NCI-H2081 treated with DMSO at 0.1 percent for 48 hours (cell line): ENCODE measurements around the gene AFAP1L2.

Experiments
- DNase-seq: peaks from one replicate; lab custom pipeline; 2025; lab: John Stamatoyannopoulos, UW

Gene AFAP1L2

GRCh38 chr10:114288424-114289095, 115.7 kb downstream of the AFAP1L2 start:
- no peak for DNase-seq

- no peak for DNase-seq
Measured at GRCh38 chr10:114286921-114287320, 117.4 kb downstream of the AFAP1L2 start.

GRCh38 chr10:114285961-114286441, 118.3 kb downstream of the AFAP1L2 start:
- DNase-seq: no peak

- no peak for DNase-seq
Measured at GRCh38 chr10:114284346-114285071, 119.8 kb downstream of the AFAP1L2 start.

- DNase-seq: no peak
Measured at GRCh38 chr10:114283535-114284234, 120.6 kb downstream of the AFAP1L2 start.

- no peak for DNase-seq
Measured at GRCh38 chr10:114283091-114283490, 121.2 kb downstream of the AFAP1L2 start.

GRCh38 chr10:114282526-114282925, 121.8 kb downstream of the AFAP1L2 start:
- no peak for DNase-seq

- DNase-seq: no peak
Measured at GRCh38 chr10:114281461-114281860, 122.8 kb downstream of the AFAP1L2 start.

- DNase-seq: no peak
Measured at GRCh38 chr10:114281006-114281405, 123.3 kb downstream of the AFAP1L2 start.

GRCh38 chr10:114279901-114280644, 124.2 kb downstream of the AFAP1L2 start:
- DNase-seq: no peak

- DNase-seq: no peak
Measured at GRCh38 chr10:114279289-114279688, 125.0 kb downstream of the AFAP1L2 start.

- no peak for DNase-seq
Measured at GRCh38 chr10:114278884-114279191, 125.5 kb downstream of the AFAP1L2 start.

- no peak for DNase-seq
Measured at GRCh38 chr10:114278140-114278883, 126.0 kb downstream of the AFAP1L2 start.

- DNase-seq: no peak
Measured at GRCh38 chr10:114276671-114277070, 127.6 kb downstream of the AFAP1L2 start.

- DNase-seq: no peak
Measured at GRCh38 chr10:114276066-114276465, 128.2 kb downstream of the AFAP1L2 start.

GRCh38 chr10:114274616-114275453, 129.5 kb downstream of the AFAP1L2 start:
- DNase-seq: no peak

- DNase-seq: no peak
Measured at GRCh38 chr10:114273910-114274309, 130.4 kb downstream of the AFAP1L2 start.

- DNase-seq: no peak
Measured at GRCh38 chr10:114272696-114273095, 131.6 kb downstream of the AFAP1L2 start.

- no peak for DNase-seq
Measured at GRCh38 chr10:114271779-114272167, 132.5 kb downstream of the AFAP1L2 start.

- DNase-seq: no peak
Measured at GRCh38 chr10:114271075-114271778, 133.1 kb downstream of the AFAP1L2 start.
